Fibroblast of lung (primary cell): ENCODE measurements around the gene CTNNA2. TPM values are rescaled to one million over a fixed set of nuclear protein-coding genes. Genes with fewer than 3 reads are reported as not detected.
A peak's percentile ranks its signal among the peaks of the same experiment; 100 is the strongest.

Experiments used
- DNase-seq, 2 donors: peaks; one replicate each; pipeline versions ENCODE4 v3.0.0 to v3.0.0-alpha.2; 2010; ENCODE audit warnings: low read depth in 2 of 2
- H2AFZ ChIP-seq: 2 replicates; pipeline ENCODE4 v1.5.1; 2012; ENCODE audit warnings: low read length, control low read depth, inconsistent platforms
- H3K27ac ChIP-seq: 2 replicates; pipeline ENCODE4 v1.5.1; 2011; ENCODE audit warnings: low read length, control low read depth; ENCODE audit not compliant: insufficient read depth
- H3K27me3 ChIP-seq: 2 replicates; pipeline ENCODE4 v1.5.1; 2011; ENCODE audit warnings: mild to moderate bottlenecking, low read length; ENCODE audit not compliant: control insufficient read depth, insufficient read depth
- H3K36me3 ChIP-seq: 2 replicates; pipeline ENCODE4 v1.5.1; 2011; ENCODE audit warnings: low read length; ENCODE audit not compliant: control insufficient read depth, insufficient read depth
- H3K4me1 ChIP-seq: 2 replicates; pipeline ENCODE4 v1.5.1; 2011; ENCODE audit warnings: low read length; ENCODE audit not compliant: control insufficient read depth, insufficient read depth; ENCODE audit errors: extremely low read depth
- H3K4me2 ChIP-seq: 2 replicates; pipeline ENCODE4 v1.5.1; 2011; ENCODE audit warnings: low read length, control low read depth; ENCODE audit not compliant: insufficient read depth; ENCODE audit errors: extremely low read depth
- H3K4me3 ChIP-seq, 4 experiments: fragments of 200-600 bp in 1 of 4; sonication (generic) in 1 of 4; replicated peaks in 1 of 4; 2 replicates each; pipeline ENCODE4 v1.5.1; 2011 to 2016; ENCODE audit warnings: low read length in 4 of 4, low read depth in 3 of 4, mild to moderate bottlenecking in 3 of 4, control low read depth in 2 of 4, inconsistent platforms in 1 of 4, mixed read lengths in 1 of 4; ENCODE audit not compliant: insufficient read depth in 1 of 4; ENCODE audit errors: control extremely low read depth in 1 of 4
- H3K79me2 ChIP-seq: 2 replicates; pipeline ENCODE4 v1.5.1; 2012; ENCODE audit warnings: mild to moderate bottlenecking, low read length, inconsistent platforms; ENCODE audit not compliant: control insufficient read depth, insufficient read depth
- H3K9ac ChIP-seq: 2 replicates; pipeline ENCODE4 v1.5.1; 2011; ENCODE audit warnings: mild to moderate bottlenecking, low read length, control low read depth; ENCODE audit not compliant: insufficient read depth
- H3K9me3 ChIP-seq: 2 replicates; pipeline ENCODE4 v1.5.1; 2012; ENCODE audit warnings: low read depth, low read length; ENCODE audit not compliant: control insufficient read depth, insufficient read depth
- H4K20me1 ChIP-seq: 2 replicates; pipeline ENCODE4 v1.5.1; 2011; ENCODE audit warnings: low read length; ENCODE audit not compliant: control insufficient read depth, insufficient read depth; ENCODE audit errors: extremely low read depth
- CTCF ChIP-seq, 2 donors: IDR thresholded peaks in 1 of 2; conservative IDR thresholded peaks in 1 of 2; 1 replicate in 1 of 2; 2 replicates in 1 of 2; pipeline ENCODE4 v1.5.1; 2011 to 2012; ENCODE audit warnings: low read length in 2 of 2, control low read depth in 1 of 2, inconsistent platforms in 1 of 2, low read depth in 1 of 2, mild to moderate bottlenecking in 1 of 2
- EZH2 ChIP-seq: IDR thresholded peaks from 2 replicates; pipeline ENCODE4 v1.5.1; 2012; ENCODE audit warnings: low read length, control low read depth, mild to moderate bottlenecking; ENCODE audit errors: missing control alignments
- polyA plus RNA-seq, 2 donors: library from polyadenylated mRNA; depleted of rRNA in 1 of 2; stranded (reverse) in 1 of 2; unstranded in 1 of 2; fragments of >200 nt; gene quantifications; 2 replicates each; pipeline ENCODE4 v1.2.1, GENCODE V29; 2011 to 2012; ENCODE audit warnings: missing spikeins in 1 of 2
- total RNA-seq: library from RNA; depleted of rRNA; stranded (reverse); fragments of >200 nt; gene quantifications from 2 replicates; pipeline ENCODE4 v1.2.1, GENCODE V29; 2014

CTNNA2 gene
- total and polyA plus RNA-seq, 2 donors (not counting 1 experiment from before 2014, with no cell fraction given): not detected

GRCh38 chr2:79596403-79596802 is 83.6 kb downstream of the CTNNA2 start:
- Histone ChIP-seq H3K36me3 (no peaks in the 10 kb centered on the region), H3K27ac (no peak overlapping the region), H3K27me3 (no peaks in the 10 kb centered on the region), H3K4me3 (no peak overlapping the region), H3K4me1 (no peaks in the 10 kb centered on the region), H3K9me3 (no peaks in the 10 kb centered on the region), H4K20me1 (no peaks in the 10 kb centered on the region), H3K4me2 (no peak overlapping the region), H3K79me2 (no peaks in the 10 kb centered on the region), H3K9ac (no peak overlapping the region), H2AFZ (no peak overlapping the region)
- TF ChIP-seq CTCF (conservative IDR thresholded peaks at IDR 0.05 in 1 of 2, IDR thresholded peaks at IDR 0.05 in 1 of 2; ENCODE audit: low read depth in 1 of 2, low read length in 2 of 2) (no peak), EZH2 (no peak)
- no peak for DNase-seq

- no peaks in the 10 kb centered on the region for H3K9me3 ChIP-seq
- H3K27ac ChIP-seq: no peak overlapping the region
- no peaks in the 10 kb centered on the region for H3K36me3 ChIP-seq
- TF ChIP-seq EZH2 (no peak), CTCF (conservative IDR thresholded peaks at IDR 0.05 in 1 of 2, IDR thresholded peaks at IDR 0.05 in 1 of 2; ENCODE audit: low read depth in 1 of 2, low read length in 2 of 2) (no peak)
- peak in 1 of 2 donors; percentile 18 for DNase-seq
- no peaks in the 10 kb centered on the region for H3K27me3 ChIP-seq
- H3K4me3 ChIP-seq: no peak overlapping the region
- H4K20me1 ChIP-seq: no peaks in the 10 kb centered on the region
- H3K79me2 ChIP-seq: no peaks in the 10 kb centered on the region
- no peak overlapping the region for H2AFZ ChIP-seq
- H3K4me1 ChIP-seq: no peaks in the 10 kb centered on the region
- no peak overlapping the region for H3K9ac ChIP-seq
- no peak overlapping the region for H3K4me2 ChIP-seq
These were observed 91.9 kb downstream of the CTNNA2 start for GRCh38 chr2:79604748-79605147.

GRCh38 chr2:79611448-79612016 is 98.7 kb downstream of the CTNNA2 start:
- no peaks in the 10 kb centered on the region for H3K79me2 ChIP-seq
- H3K9ac ChIP-seq: no peak overlapping the region
- DNase-seq: no peak
- no peaks in the 10 kb centered on the region for H4K20me1 ChIP-seq
- H3K4me3 ChIP-seq: no peak overlapping the region
- H3K9me3 ChIP-seq: no peaks in the 10 kb centered on the region
- H3K36me3 ChIP-seq: no peaks in the 10 kb centered on the region
- TF ChIP-seq EZH2: no peak
- TF ChIP-seq CTCF (conservative IDR thresholded peaks at IDR 0.05 in 1 of 2, IDR thresholded peaks at IDR 0.05 in 1 of 2; ENCODE audit: low read depth in 1 of 2, low read length in 2 of 2): no peak
- H2AFZ ChIP-seq: no peak overlapping the region
- H3K4me1 ChIP-seq: no peaks in the 10 kb centered on the region
- no peak overlapping the region for H3K4me2 ChIP-seq
- no peaks in the 10 kb centered on the region for H3K27me3 ChIP-seq
- no peak overlapping the region for H3K27ac ChIP-seq
